ENCODE measurements around the gene TCN1. TPM values are rescaled to one million over a fixed set of nuclear protein-coding genes. Genes with fewer than 3 reads are reported as not detected.

Gene TCN1
- not detected for polyA plus RNA-seq (2012; ENCODE audit: insufficient read length, low read depth)

- TF ChIP-seq POLR2AphosphoS5 (IDR thresholded peaks at IDR 0.05; ENCODE audit: low read depth, low read length): no peak
- TF ChIP-seq FOXP2 (optimal IDR thresholded peaks at IDR 0.05; ENCODE audit: borderline replicate concordance, extremely low read depth, extremely low read length, insufficient read depth): no peak
- no peak for TF ChIP-seq SIN3A (IDR thresholded peaks at IDR 0.05; ENCODE audit: borderline replicate concordance, insufficient read depth, low read length)
Measured at GRCh38 chr11:59866397-59866796, at the start of gene TCN1. TSS of gene TCN1 (minus strand) at chr11:59866487. CDS start at chr11:59866470, 17 bp downstream.

- TF ChIP-seq SIN3A (IDR thresholded peaks at IDR 0.05; ENCODE audit: borderline replicate concordance, insufficient read depth, low read length) (no peak), FOXP2 (optimal IDR thresholded peaks at IDR 0.05; ENCODE audit: borderline replicate concordance, extremely low read depth, extremely low read length, insufficient read depth) (no peak), TAF1 (IDR thresholded peaks at IDR 0.05; ENCODE audit: borderline replicate concordance, insufficient read depth, low read length) (no peak), POLR2AphosphoS5 (IDR thresholded peaks at IDR 0.05; ENCODE audit: low read depth, low read length) (no peak)
Measured at GRCh38 chr11:59901306-59901705, 35.0 kb upstream of the TCN1 start.

- TF ChIP-seq TAF1 (IDR thresholded peaks at IDR 0.05; ENCODE audit: borderline replicate concordance, insufficient read depth, low read length) (no peak), REST (IDR thresholded peaks at IDR 0.05; ENCODE audit: insufficient read depth in 1 of 2, low read depth in 2 of 2, low read length in 2 of 2) (no peak), POLR2AphosphoS5 (IDR thresholded peaks at IDR 0.05; ENCODE audit: low read depth, low read length) (no peak), FOXP2 (optimal IDR thresholded peaks at IDR 0.05; ENCODE audit: borderline replicate concordance, extremely low read depth, extremely low read length, insufficient read depth) (no peak), SIN3A (IDR thresholded peaks at IDR 0.05; ENCODE audit: borderline replicate concordance, insufficient read depth, low read length) (no peak)
Measured at GRCh38 chr11:59900366-59901126, 34.3 kb upstream of the TCN1 start.

GRCh38 chr11:59899532-59899931, 33.2 kb upstream of the TCN1 start:
- TF ChIP-seq SIN3A (IDR thresholded peaks at IDR 0.05; ENCODE audit: borderline replicate concordance, insufficient read depth, low read length): no peak
- TF ChIP-seq FOXP2 (optimal IDR thresholded peaks at IDR 0.05; ENCODE audit: borderline replicate concordance, extremely low read depth, extremely low read length, insufficient read depth): no peak

GRCh38 chr11:59898650-59899049, 32.4 kb upstream of the TCN1 start:
- TF ChIP-seq TAF1 (IDR thresholded peaks at IDR 0.05; ENCODE audit: borderline replicate concordance, insufficient read depth, low read length) (no peak), POLR2AphosphoS5 (IDR thresholded peaks at IDR 0.05; ENCODE audit: low read depth, low read length) (no peak), FOXP2 (optimal IDR thresholded peaks at IDR 0.05; ENCODE audit: borderline replicate concordance, extremely low read depth, extremely low read length, insufficient read depth) (no peak), REST (IDR thresholded peaks at IDR 0.05; ENCODE audit: insufficient read depth in 1 of 2, low read depth in 2 of 2, low read length in 2 of 2) (no peak), SIN3A (IDR thresholded peaks at IDR 0.05; ENCODE audit: borderline replicate concordance, insufficient read depth, low read length) (no peak)

- no peak for TF ChIP-seq SIN3A (IDR thresholded peaks at IDR 0.05; ENCODE audit: borderline replicate concordance, insufficient read depth, low read length)
- no peak for TF ChIP-seq REST (IDR thresholded peaks at IDR 0.05; ENCODE audit: insufficient read depth in 1 of 2, low read depth in 2 of 2, low read length in 2 of 2)
- no peak for TF ChIP-seq FOXP2 (optimal IDR thresholded peaks at IDR 0.05; ENCODE audit: borderline replicate concordance, extremely low read depth, extremely low read length, insufficient read depth)
- no peak for TF ChIP-seq POLR2AphosphoS5 (IDR thresholded peaks at IDR 0.05; ENCODE audit: low read depth, low read length)
- TF ChIP-seq TAF1 (IDR thresholded peaks at IDR 0.05; ENCODE audit: borderline replicate concordance, insufficient read depth, low read length): no peak
Measured at GRCh38 chr11:59898046-59898445, 31.8 kb upstream of the TCN1 start.
